Upper lobe of left lung (tissue), 4 donors: ENCODE measurements around the gene HNRNPM.

Source experiments
- CTCF ChIP-seq, 6 experiments: fragments of 450-650 bp in 4 of 6; fragments of 200-600 bp in 2 of 6; sonication (generic) in 2 of 6; IDR thresholded peaks; one replicate each; pipeline ENCODE4 v1.5.1; 2016 to 2019; ENCODE audit warnings: antibody characterized with exemption in 6 of 6
- EP300 ChIP-seq, 4 donors: sonication (generic); formaldehyde crosslinking; IDR thresholded peaks; one replicate each; pipeline ENCODE4 v1.5.1; 2017; ENCODE audit warnings: antibody characterized with exemption in 4 of 4, control low read depth in 2 of 4
- POLR2A ChIP-seq, 4 donors: fragments of 450-650 bp; IDR thresholded peaks; one replicate each; pipeline ENCODE4 v1.5.1; 2016 to 2017; ENCODE audit warnings: antibody characterized with exemption in 4 of 4, mild to moderate bottlenecking in 2 of 4

- TF ChIP-seq CTCF (IDR thresholded peaks at IDR 0.05) (no peak), POLR2A (IDR thresholded peaks at IDR 0.05) (no peak), EP300 (IDR thresholded peaks at IDR 0.05) (no peak)
Observed at GRCh38 chr19:8426283-8426682, 18.5 kb upstream of the HNRNPM start.
